HG02763 (cell line): ENCODE data around the gene TMEM238L.
"Not testable (repeated sequence)": the region's sequence is repeated elsewhere in the genome, so short reads cannot be mapped to it uniquely, and the experiment has no call there.

Experiments
- ATAC-seq: cut with Tn5 transposase; IDR thresholded peaks from one replicate; pipeline ENCODE4 v1.9.1; 2021; ENCODE audit warnings: mild to moderate bottlenecking, moderate library complexity; ENCODE audit not compliant: unreplicated experiment

Gene TMEM238L, protein sequence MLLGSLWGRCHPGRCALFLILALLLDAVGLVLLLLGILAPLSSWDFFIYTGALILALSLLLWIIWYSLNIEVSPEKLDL

GRCh38 chr17:10803830-10804475, at the start of gene TMEM238L:
TSS of gene TMEM238L (minus strand) at chr17:10804099. CDS start at chr17:10803963, 136 bp downstream.
- ATAC-seq = no peak

DNA sequence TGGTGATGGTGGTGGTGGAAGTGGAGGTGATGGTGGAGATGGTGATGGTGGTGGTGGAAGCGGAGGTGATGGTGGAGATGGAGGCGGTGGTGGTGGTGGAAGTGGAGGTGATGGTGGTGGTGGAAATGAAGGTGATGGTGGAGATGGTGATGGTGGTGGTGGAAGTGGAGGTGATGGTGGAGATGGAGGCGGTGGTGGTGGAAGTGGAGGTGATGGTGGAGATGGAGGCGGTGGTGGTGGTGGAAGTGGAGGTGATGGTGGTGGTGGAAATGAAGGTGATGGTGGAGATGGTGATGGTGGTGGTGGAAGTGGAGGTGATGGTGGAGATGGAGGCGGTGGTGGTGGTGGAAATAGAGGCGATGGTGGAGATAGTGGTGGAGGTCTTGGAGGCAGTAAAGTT, 42.7 kb upstream of the TMEM238L start:
- not testable (repeated sequence) for ATAC-seq

GRCh38 chr17:10845388-10845751, 41.5 kb upstream of the TMEM238L start:
- ATAC-seq = no peak

- ATAC-seq = peak; percentile 85
Measured at GRCh38 chr17:10844621-10845387, 40.9 kb upstream of the TMEM238L start.

GRCh38 chr17:10843811-10844210, 39.9 kb upstream of the TMEM238L start:
- ATAC-seq = no peak

DNA sequence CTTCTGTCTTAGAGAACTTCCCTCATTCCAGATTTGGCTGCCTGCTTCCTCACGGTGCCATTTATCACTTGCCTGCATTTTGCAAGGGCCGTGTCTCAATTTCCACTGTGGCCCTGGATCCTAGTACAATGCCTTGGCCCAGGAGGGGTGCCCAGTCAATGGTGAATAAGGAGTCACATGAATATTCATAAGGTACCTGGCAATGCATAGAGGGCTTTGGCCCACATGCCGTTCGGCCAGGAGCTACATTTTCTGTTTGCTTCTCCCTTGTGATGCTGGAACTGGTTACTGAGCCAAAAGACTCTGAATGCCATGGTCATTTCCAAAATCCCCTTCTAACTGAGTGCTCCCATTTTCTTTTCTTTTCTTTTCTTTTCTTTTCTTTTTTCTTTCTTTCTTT, 38.8 kb upstream of the TMEM238L start:
- ATAC-seq = no peak

GRCh38 chr17:10838682-10839081, 34.8 kb upstream of the TMEM238L start:
- ATAC-seq = no peak

DNA sequence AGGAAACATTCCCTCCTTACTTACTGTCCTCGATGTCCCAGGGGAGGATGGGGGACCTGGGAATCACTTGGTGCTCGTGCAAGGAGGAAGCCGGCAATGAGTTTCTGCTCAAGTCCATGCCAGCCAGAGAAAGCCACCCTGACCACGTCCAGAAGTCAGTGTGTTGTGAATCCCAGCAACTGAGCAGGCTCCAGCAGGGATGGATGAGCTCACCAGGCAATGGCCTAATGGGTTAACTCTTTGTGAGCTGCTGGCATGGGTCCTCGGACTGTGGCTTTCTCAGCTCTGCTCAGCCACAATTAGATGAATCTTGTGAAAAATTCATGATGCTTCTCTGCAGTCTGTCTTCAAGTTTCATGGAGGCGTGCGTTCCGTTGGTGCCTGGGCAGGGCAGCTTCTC, 34.0 kb upstream of the TMEM238L start, which contains the start of gene PIRT:
Gene PIRT, minus strand, starts transcription at position 167 of the 400 bp plus-strand sequence. CDS start 12,442 bp downstream, outside the sequence.
- no peak for ATAC-seq

DNA sequence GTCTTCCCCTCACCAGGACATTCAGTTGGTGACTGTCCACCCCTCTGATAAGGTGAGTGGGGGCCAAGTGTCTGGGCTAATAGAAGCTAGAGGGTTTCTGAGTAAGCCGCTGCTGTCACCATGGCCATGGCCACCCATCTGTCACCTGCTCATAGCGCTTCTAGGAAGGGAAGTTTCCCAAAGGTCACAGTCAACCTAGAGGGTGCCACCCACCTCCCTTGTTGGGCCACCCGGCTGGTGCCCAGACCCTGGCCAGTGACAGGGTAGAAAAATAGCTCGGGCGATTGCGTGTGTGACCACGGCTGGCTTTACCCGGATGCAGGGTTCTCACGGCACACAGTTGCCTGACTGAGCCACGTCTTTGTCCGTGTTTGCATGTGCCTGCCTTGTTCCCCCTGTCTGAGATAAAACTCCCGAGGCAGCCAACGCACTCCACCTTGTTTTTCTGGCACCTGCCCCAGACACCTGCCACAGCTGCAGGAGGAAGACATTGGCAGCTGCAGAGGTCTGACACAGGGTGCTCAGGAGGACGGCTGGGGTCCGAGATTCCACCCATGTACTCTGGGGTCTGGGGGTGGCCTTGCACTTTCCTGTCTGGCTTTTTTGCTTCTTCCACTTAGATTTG, 33.2 kb upstream of the TMEM238L start:
- no peak for ATAC-seq

DNA sequence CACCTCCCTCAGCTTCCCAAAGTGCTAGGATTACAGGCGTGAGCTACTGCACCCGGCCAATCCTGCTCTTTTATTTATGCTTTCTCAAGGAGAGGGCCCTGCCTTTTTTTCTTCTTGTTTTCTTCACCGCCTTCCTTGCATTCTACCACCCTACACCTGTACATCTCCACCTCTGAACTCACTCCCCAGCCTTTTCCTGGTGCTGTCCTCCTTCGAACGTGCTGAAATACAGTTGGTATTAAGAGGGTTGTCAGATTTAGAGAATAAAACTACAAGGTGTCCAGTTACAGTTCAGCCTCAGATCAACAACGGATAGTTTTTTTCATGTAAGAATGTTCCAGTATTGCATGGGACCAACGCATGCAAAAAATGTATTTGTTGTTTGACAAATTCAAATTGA, 32.2 kb upstream of the TMEM238L start:
- no peak for ATAC-seq

DNA sequence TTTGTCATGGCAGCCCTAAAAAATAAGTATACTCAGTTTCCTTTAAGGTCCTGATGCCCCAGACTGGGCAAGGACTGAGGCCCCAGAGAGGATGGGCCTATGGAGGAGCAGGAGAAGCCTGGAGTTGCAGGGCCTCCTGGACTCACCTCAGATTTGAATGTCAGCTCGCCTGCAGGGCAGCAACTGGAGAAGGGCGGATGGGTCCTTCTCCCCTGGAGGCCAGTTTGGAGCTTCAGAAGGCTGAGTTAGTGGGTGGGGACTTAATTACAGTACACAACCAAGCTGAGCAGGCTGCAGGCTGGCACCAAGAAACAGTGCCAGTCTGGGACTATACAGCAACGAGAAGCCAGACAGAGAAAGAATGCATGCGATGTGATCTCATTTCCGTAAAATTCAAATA, 27.8 kb upstream of the TMEM238L start:
- ATAC-seq = no peak

DNA sequence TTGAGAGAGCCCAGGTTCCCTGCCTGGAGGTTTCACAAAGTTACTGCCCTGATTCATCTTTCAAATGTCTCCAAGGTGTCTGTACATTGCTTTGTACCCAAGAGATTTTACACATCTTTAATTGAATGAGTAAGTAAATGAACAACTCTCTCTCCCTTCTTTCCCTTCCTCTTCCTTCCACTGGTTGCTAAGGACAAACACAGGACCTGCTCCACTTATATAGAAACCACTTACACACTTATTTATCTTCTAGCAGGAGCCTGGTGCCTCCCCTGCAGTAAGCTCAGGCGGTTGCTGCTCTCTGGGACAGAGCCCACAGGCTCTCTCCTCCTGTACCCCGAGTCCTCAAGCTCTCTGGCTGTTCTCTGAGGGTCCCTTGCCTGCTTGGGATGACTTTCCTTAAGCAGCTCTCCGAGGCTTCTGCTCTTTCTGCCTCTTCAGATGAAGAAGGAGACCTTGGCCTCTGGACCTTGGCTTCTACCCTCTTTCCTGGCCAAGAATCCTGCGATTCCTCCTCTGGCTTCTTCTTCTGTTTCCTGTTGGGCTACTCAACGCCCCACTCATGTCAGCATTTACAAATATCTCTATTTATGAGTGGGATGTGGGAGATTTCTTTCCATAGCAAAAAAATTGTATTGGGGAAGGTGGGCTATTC, 24.1 kb upstream of the TMEM238L start:
- no peak for ATAC-seq

DNA sequence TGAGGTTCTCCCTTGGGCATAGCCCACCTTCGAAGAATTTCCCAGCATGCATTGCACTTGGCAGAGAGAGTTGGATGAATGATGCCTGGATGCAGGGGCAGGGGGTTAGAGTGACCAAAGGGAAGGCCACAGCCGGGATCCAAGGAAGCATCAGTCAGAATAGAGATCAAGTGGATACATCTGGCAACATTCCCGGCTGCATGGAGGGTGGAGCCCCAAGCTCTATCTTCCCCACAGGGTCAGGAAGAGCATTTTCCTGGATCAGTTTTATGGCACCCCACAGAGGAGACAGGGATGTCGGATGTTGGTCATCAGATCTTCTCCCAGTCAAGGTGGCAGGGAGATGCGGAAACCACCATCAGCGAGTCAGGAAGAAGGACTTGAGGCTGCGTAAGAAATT, 21.0 kb upstream of the TMEM238L start:
- ATAC-seq = no peak

GRCh38 chr17:10821770-10822169, 17.9 kb upstream of the TMEM238L start:
- no peak for ATAC-seq

- ATAC-seq = no peak
Measured at GRCh38 chr17:10821054-10821453, 17.2 kb upstream of the TMEM238L start.

DNA sequence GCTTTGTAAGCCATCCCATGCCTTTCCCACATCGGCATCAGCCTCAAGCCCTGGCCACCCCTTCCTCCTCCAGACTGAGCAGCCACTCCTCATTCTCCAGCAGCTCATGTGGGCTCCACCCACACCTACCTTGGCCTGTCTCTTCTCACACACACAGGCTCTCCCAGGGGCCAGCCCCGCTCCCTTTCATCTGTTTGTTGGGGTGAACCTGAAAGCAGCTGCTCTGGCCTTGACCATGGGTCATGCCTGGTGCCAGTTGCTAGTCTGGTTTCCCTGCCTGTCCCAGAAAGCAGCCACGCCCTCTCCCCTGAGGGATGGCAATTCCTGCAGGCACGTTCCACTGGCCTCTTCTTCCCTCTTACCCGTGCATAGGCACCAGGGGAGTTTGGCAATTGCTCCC, 11.4 kb upstream of the TMEM238L start:
- ATAC-seq = no peak

DNA sequence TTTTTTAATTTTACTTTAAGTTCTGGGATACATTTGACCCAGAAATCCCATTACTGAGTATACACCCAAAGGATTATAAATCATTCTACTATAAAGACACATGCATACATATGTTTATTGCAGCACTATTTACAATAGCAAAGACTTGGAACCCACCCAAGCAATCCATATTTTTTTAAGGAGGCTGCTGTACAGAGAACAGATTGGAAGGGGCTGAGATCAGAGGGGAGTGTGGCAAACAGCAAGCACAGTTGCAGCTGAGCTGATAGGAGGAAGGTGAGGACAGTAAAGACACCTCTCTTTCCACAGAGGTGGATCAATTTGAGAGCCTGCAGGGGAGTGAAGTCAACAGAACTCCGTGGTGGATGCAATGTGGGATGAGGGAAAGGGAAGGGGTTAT, 10.2 kb upstream of the TMEM238L start:
- no peak for ATAC-seq

DNA sequence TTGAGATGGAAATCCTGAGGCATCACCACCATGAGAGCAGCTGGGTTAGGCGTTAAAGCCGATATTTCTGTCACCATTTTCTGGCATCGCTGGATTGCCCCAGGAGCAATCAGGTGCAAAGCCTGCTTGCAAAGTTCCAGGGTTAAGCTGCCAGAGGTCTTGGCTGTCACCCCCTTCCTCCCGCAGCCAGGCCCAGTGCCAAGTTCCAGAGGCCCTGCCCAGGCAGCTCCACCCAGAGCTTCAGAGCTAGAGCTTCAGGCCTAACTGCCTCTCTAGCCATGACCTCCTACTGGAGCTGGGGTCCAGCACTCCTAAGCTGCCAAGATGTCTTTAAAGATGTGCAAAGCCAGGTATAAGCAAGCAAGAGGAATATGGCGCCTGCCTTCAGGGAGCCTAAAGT, 8.8 kb upstream of the TMEM238L start:
- no peak for ATAC-seq

DNA sequence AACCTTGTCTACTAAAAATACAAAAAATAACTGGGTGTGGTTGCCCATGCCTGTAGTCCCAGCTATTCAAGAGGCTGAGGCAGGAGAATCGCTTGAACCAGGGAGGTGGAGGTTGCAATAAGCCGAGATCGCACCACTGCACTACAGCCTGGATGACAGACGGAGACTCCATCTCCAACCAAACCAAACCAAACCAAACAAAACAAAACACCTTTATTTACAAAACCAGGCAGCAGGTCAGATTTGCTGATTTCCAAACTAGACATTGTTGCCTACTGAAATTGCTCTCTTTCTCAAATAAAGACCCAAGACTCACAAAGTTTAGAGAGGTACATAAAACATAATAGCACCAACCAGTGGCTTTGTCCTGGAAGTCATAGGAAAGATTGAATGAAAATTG, 5.7 kb upstream of the TMEM238L start:
- ATAC-seq = no peak

DNA sequence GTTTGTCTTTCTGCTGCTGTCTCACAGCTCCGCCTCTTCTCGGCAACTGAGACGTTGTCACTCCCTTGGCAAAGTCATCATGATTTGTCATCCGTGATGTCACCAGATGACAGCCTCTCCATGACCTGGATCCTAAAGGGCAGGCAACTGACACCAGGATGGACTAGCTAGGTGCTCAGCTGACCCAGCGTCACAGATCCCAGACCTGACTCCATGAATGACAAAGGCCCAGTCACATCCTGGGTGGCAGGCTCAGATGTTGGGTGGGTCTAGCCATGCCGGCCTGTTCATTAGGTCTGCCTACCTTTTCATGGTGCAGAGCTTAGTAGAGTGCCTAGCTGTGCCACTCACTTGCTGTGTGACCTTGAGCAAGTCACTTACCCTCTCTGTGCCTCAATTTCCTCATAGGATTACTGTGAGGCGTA, 3.8 kb upstream of the TMEM238L start:
- ATAC-seq = no peak

DNA sequence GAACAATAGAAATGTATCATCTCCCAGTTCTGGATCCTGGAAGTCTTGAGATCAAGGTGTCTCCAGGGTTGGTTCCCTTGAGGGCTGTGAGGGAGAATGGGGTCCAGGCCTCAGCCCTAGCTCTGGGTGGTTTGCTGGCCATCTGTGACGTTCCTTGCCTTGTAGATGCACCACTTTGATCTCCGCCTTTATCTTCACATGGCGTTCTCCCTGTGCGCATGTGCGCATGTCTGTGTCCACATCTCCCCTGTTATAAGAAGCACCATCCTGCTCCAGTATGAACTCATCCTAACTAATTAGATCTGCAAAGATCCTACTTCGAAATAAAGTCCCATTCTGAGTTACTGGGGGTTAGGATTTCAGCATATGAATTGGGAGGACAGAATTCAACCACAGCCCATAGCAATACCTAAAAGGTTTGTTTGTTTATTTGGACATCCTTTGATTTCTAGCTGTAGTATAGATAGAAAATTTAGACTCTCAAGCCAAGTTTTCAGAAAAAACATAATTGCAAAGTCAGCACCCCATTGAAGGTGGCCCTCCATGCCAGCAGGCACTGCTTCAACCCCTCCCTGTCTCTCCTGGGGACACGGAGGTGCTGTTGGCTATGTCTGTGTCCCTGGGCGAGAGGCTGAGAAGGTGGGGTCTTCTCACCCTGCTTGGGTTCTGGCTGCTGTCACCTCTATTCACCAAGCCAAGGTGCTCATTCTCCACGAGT, 2.8 kb upstream of the TMEM238L start:
- no peak for ATAC-seq
